Measurements from ENCODE around the gene PTER.

The PTER gene

GRCh38 chr10:16466001-16466400 lies 29.2 kb downstream of the PTER start:
- no peak for DNase-seq (ENCODE audit: low read depth in 1 of 2, low spot score in 1 of 2)

GRCh38 chr10:16470747-16471146 lies 33.9 kb downstream of the PTER start:
- DNase-seq (ENCODE audit: low read depth in 1 of 2, low spot score in 1 of 2): no peak

- DNase-seq (ENCODE audit: low read depth in 1 of 2, low spot score in 1 of 2): no peak
Measured at GRCh38 chr10:16472828-16473227, 36.0 kb downstream of the PTER start.

- no peak for DNase-seq (ENCODE audit: low read depth in 1 of 2, low spot score in 1 of 2)
Measured at GRCh38 chr10:16477757-16478156, 40.9 kb downstream of the PTER start.

GRCh38 chr10:16478801-16479200 lies 42.0 kb downstream of the PTER start:
- no peak for DNase-seq (ENCODE audit: low read depth in 1 of 2, low spot score in 1 of 2)

- no peak for DNase-seq (ENCODE audit: low read depth in 1 of 2, low spot score in 1 of 2)
Measured at GRCh38 chr10:16481052-16481728, 44.4 kb downstream of the PTER start.

GRCh38 chr10:16483241-16483917 lies 46.6 kb downstream of the PTER start:
- DNase-seq (ENCODE audit: low read depth in 1 of 2, low spot score in 1 of 2): no peak

- no peak for DNase-seq (ENCODE audit: low read depth in 1 of 2, low spot score in 1 of 2)
Measured at GRCh38 chr10:16490511-16490910, 53.7 kb downstream of the PTER start.

- DNase-seq (ENCODE audit: low read depth in 1 of 2, low spot score in 1 of 2): no peak
Measured at GRCh38 chr10:16491933-16492332, 55.1 kb downstream of the PTER start.

- DNase-seq (ENCODE audit: low read depth in 1 of 2, low spot score in 1 of 2): no peak
Measured at GRCh38 chr10:16493884-16494536, 57.2 kb downstream of the PTER start.

- DNase-seq (ENCODE audit: low read depth in 1 of 2, low spot score in 1 of 2): no peak
Measured at GRCh38 chr10:16497911-16498310, 61.1 kb downstream of the PTER start.

- DNase-seq (ENCODE audit: low read depth in 1 of 2, low spot score in 1 of 2): no peak
Measured at GRCh38 chr10:16505161-16505560, 68.4 kb downstream of the PTER start.

- DNase-seq (ENCODE audit: low read depth in 1 of 2, low spot score in 1 of 2): no peak
Measured at GRCh38 chr10:16509996-16510395, 73.2 kb downstream of the PTER start.

- no peak for DNase-seq (ENCODE audit: low read depth in 1 of 2, low spot score in 1 of 2)
Measured at GRCh38 chr10:16510843-16511242, 74.0 kb downstream of the PTER start.

- DNase-seq (ENCODE audit: low read depth in 1 of 2, low spot score in 1 of 2): no peak
Measured at GRCh38 chr10:16518822-16519221, 82.0 kb downstream of the PTER start.

GRCh38 chr10:16519250-16519907 lies 82.6 kb downstream of the PTER start:
- no peak for DNase-seq (ENCODE audit: low read depth in 1 of 2, low spot score in 1 of 2)

GRCh38 chr10:16519908-16520861 lies 83.4 kb downstream of the PTER start:
- no peak for DNase-seq (ENCODE audit: low read depth in 1 of 2, low spot score in 1 of 2)

- DNase-seq (ENCODE audit: low read depth in 1 of 2, low spot score in 1 of 2): no peak
Measured at GRCh38 chr10:16520900-16521299, 84.1 kb downstream of the PTER start.

GRCh38 chr10:16521311-16522016 lies 84.7 kb downstream of the PTER start, which contains the start of gene C1QL3:
Gene C1QL3 (minus strand): TSS chr10:16521879. CDS start chr10:16521065, 814 bp downstream.
- no peak for DNase-seq (ENCODE audit: low read depth in 1 of 2, low spot score in 1 of 2)

- no peak for DNase-seq (ENCODE audit: low read depth in 1 of 2, low spot score in 1 of 2)
Measured at GRCh38 chr10:16527452-16527851, 90.6 kb downstream of the PTER start.
